Activated naive CD4-positive, alpha-beta T cell treated with anti-CD3 and anti-CD28 coated beads, Interleukin-2, amount 10 ng/mL, durations not matched to agents 7 days and 5 days (primary cell): Measurements from ENCODE around the gene TMEM176B.
A peak's percentile ranks its signal among the peaks of the same experiment; 100 is the strongest.
"Not testable (repeated sequence)": the region's sequence is repeated elsewhere in the genome, so short reads cannot be mapped to it uniquely, and the experiment has no call there.

ENCODE experiments used
- CTCF ChIA-PET: fragments of 350-600 bp; sonication (Branson Sonifier 250); formaldehyde crosslinking; loops from one replicate; lab custom pipeline; 2021; ENCODE audit warnings: antibody characterized with exemption; lab: Charles Lee
- DNase-seq: peaks from one replicate; pipeline ENCODE4 v3.0.0-alpha.2; 2020
- H3K27ac Mint-ChIP-seq: one replicate; pipeline ENCODE4 v1.8.0; 2021; ENCODE audit warnings: mild to moderate bottlenecking, moderate library complexity, mixed read lengths
- H3K27me3 Mint-ChIP-seq: one replicate; pipeline ENCODE4 v1.8.0; 2021; ENCODE audit warnings: mild to moderate bottlenecking, mixed read lengths
- H3K36me3 Mint-ChIP-seq: one replicate; pipeline ENCODE4 v1.8.0; 2021; ENCODE audit warnings: mixed read lengths
- H3K4me1 Mint-ChIP-seq: one replicate; pipeline ENCODE4 v1.8.0; 2021; ENCODE audit warnings: mixed read lengths
- H3K4me3 Mint-ChIP-seq: one replicate; pipeline ENCODE4 v1.8.0; 2021; ENCODE audit warnings: mild to moderate bottlenecking, moderate library complexity, mixed read lengths
- H3K9me3 Mint-ChIP-seq: one replicate; pipeline ENCODE4 v1.8.0; 2021; ENCODE audit warnings: mixed read lengths

Gene TMEM176B

GRCh38 chr7:150790416-150791075 is 9.6 kb downstream of the TMEM176B start:
- no peaks in the 10 kb centered on the region for H3K9me3 Mint-ChIP-seq
- H3K36me3 Mint-ChIP-seq, result no peaks in the 10 kb centered on the region
- CTCF ChIA-PET, result no interaction called here
- no peak overlapping the region for H3K27ac Mint-ChIP-seq
- no peak overlapping the region for H3K4me3 Mint-ChIP-seq
- no peak for DNase-seq
- H3K4me1 Mint-ChIP-seq, result peaks cover 6% of the 10 kb centered on the region
- H3K27me3 Mint-ChIP-seq, result peaks cover 28% of the 10 kb centered on the region

DNA sequence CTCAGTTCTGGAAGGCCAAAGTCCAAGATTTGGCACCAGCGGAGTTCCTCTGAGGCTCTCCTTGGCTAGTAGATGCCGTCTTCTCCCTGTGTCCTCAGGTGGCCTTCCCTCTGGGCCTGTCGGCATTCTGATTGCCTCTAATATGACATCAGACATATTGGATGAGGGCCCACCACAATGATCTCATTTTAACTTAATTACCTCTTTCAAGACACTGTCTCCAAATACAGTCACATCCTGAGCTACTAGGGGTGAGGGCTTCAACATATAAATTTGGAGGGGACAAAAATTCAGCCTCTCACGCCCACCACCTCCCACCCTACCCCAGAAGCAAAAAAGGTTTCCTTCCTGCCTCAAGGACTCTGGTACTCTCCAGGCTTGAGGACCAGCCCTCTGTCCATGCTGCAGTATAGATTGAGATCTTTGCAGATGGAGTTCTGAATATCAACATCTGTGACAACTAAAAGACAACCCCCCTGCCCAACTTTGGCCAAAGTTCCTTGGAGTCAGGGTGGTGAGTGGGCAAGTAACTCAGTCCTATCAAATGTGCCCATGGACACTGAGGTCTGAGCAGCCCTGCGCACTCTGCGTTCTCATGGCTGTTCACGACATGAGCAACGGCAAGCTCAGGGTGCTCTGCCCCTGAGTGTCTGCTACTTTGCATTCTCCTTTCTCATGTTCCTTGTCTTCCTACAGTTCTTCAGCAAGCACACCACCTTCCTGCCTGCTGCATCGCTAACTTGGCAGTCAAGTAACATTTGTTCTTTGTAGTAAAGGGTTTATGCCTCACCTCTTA is 11.5 kb downstream of the TMEM176B start:
- Mint-ChIP-seq H3K4me1 (peaks cover 7% of the 10 kb centered on the region), H3K36me3 (no peaks in the 10 kb centered on the region), H3K9me3 (no peaks in the 10 kb centered on the region), H3K27me3 (peaks cover 38% of the 10 kb centered on the region), H3K27ac (no peak overlapping the region), H3K4me3 (no peak overlapping the region)
- CTCF ChIA-PET, result interaction anchor here (1.3 to 1.4 kb wide), 2 partner anchors 8 to 174 kb away, joined by 4 to 5 read pairs; no protein-coding TSS in a partner anchor
- no peak for DNase-seq

GRCh38 chr7:150787321-150788281 is 12.6 kb downstream of the TMEM176B start:
- H3K27ac Mint-ChIP-seq, result no peak overlapping the region
- CTCF ChIA-PET, result interaction anchor here (1.0 to 1.3 kb wide), 3 partner anchors 9 to 175 kb away, joined by 3 to 4 read pairs (median 4); no protein-coding TSS in a partner anchor
- peaks cover 7% of the 10 kb centered on the region for H3K4me1 Mint-ChIP-seq

GRCh38 chr7:150784954-150785353 is 15.2 kb downstream of the TMEM176B start:
- Mint-ChIP-seq H3K9me3 (no peaks in the 10 kb centered on the region), H3K4me1 (peaks cover 7% of the 10 kb centered on the region), H3K27me3 (peaks cover 36% of the 10 kb centered on the region), H3K27ac (no peak overlapping the region), H3K4me3 (no peak overlapping the region), H3K36me3 (no peaks in the 10 kb centered on the region)
- DNase-seq, result no peak
- CTCF ChIA-PET, result no interaction called here

More at GRCh38 chr7:150787321-150788281, 12.6 kb downstream of the TMEM176B start:
- H3K9me3 Mint-ChIP-seq, result no peaks in the 10 kb centered on the region
- H3K4me3 Mint-ChIP-seq, result no peak overlapping the region
- peaks cover 38% of the 10 kb centered on the region for H3K27me3 Mint-ChIP-seq
- no peaks in the 10 kb centered on the region for H3K36me3 Mint-ChIP-seq
- DNase-seq, result no peak

DNA sequence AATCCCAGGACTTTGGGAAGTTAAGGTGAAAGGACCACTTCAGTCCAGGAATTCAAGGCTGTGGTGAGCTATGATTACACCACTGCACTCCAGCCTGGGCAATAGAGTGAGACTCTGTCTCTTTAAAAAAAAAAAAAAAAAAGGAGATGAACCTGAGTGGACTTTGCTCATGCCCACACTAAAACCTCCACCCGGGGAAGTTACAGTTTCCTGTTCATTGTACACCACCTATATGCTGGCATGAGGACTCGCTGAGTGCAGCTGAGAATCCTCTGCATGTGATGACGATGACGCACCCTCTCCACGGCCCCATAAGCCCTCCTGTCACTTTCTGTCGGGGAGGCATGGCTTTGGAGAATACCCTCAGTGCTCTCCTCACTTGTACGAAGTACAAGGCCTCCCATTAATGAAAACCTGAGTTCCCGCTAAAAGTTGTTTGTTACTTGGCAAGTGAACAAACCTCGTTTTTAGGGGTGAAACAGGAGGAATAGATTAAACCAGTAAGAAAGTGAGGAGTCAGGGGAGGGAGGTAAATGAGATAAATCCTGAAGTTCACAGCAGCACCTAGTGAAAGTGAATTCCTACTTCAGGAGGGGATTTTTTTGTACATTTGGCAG is 15.9 kb downstream of the TMEM176B start:
- Mint-ChIP-seq H3K27me3 (peaks cover 36% of the 10 kb centered on the region), H3K27ac (no peak overlapping the region), H3K9me3 (no peaks in the 10 kb centered on the region), H3K4me1 (peaks cover 7% of the 10 kb centered on the region), H3K36me3 (no peaks in the 10 kb centered on the region), H3K4me3 (no peak overlapping the region)
- DNase-seq, result no peak
- CTCF ChIA-PET, result no interaction called here

- DNase-seq, result no peak
- Mint-ChIP-seq H3K4me3 (no peak overlapping the region), H3K36me3 (no peaks in the 10 kb centered on the region), H3K27ac (no peak overlapping the region), H3K9me3 (no peaks in the 10 kb centered on the region), H3K4me1 (peaks cover 11% of the 10 kb centered on the region), H3K27me3 (peaks cover 37% of the 10 kb centered on the region)
- CTCF ChIA-PET, result no interaction called here
These were observed 18.2 kb downstream of the TMEM176B start for GRCh38 chr7:150781961-150782360.

DNA sequence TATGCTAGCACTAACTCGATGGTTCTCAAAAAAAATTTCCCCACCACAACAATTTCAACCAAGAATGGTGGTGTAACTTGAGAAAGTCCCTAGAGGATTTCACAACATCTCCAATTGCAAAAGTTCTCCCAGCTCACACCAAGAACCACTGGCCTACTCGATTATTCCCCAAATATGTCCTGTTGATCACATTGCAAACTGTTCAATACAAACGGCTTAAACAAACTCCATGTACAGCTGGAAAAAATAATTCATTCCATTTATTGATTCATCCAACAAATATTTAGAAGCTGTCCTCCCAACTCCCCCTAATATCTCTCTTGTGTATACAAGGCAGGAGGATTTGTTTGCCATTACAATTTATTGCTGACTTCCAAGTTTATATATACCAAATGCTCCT is 19.1 kb downstream of the TMEM176B start:
- H3K9me3 Mint-ChIP-seq, result no peaks in the 10 kb centered on the region
- no peak overlapping the region for H3K4me3 Mint-ChIP-seq
- H3K36me3 Mint-ChIP-seq, result no peaks in the 10 kb centered on the region
- H3K27me3 Mint-ChIP-seq, result peaks cover 38% of the 10 kb centered on the region
- CTCF ChIA-PET, result interaction anchor here (1.4 kb wide), 1 partner anchor 8 kb away, joined by 5 read pairs; no protein-coding TSS in a partner anchor
- H3K4me1 Mint-ChIP-seq, result peaks cover 9% of the 10 kb centered on the region
- no peak for DNase-seq
- H3K27ac Mint-ChIP-seq, result no peak overlapping the region

GRCh38 chr7:150780292-150780691 is 19.9 kb downstream of the TMEM176B start:
- Mint-ChIP-seq H3K27me3 (peaks cover 39% of the 10 kb centered on the region), H3K27ac (no peak overlapping the region), H3K4me3 (no peak overlapping the region), H3K9me3 (no peaks in the 10 kb centered on the region), H3K36me3 (no peaks in the 10 kb centered on the region), H3K4me1 (peaks cover 4% of the 10 kb centered on the region)
- CTCF ChIA-PET, result interaction anchor here (0.7 to 1.4 kb wide), 2 partner anchors 9 to 334 kb away, joined by 3 to 5 read pairs; no protein-coding TSS in a partner anchor
- no peak for DNase-seq

- peaks cover 5% of the 10 kb centered on the region for H3K9me3 Mint-ChIP-seq
- peaks cover 33% of the 10 kb centered on the region for H3K27me3 Mint-ChIP-seq
- peaks cover 3% of the 10 kb centered on the region for H3K36me3 Mint-ChIP-seq
- no peak overlapping the region for H3K27ac Mint-ChIP-seq
- no peak overlapping the region for H3K4me3 Mint-ChIP-seq
- DNase-seq, result peak; percentile 81
- CTCF ChIA-PET, result interaction anchor here (0.6 to 1.6 kb wide), 13 partner anchors 9 to 864 kb away, joined by 3 to 9 read pairs (median 4); partner anchors contain the start of gene NOS3
- peaks cover 4% of the 10 kb centered on the region for H3K4me1 Mint-ChIP-seq
These were observed 21.3 kb downstream of the TMEM176B start for GRCh38 chr7:150778738-150779301.

GRCh38 chr7:150778014-150778737 is 22.0 kb downstream of the TMEM176B start:
- no peak for DNase-seq
- Mint-ChIP-seq H3K4me1 (peaks cover 4% of the 10 kb centered on the region), H3K9me3 (peaks cover 5% of the 10 kb centered on the region), H3K4me3 (no peak overlapping the region), H3K36me3 (peaks cover 6% of the 10 kb centered on the region), H3K27ac (no peak overlapping the region), H3K27me3 (peaks cover 39% of the 10 kb centered on the region)
- CTCF ChIA-PET, result interaction anchor here (0.6 to 1.6 kb wide), 13 partner anchors 8 to 864 kb away, joined by 3 to 9 read pairs (median 4); no protein-coding TSS in a partner anchor

DNA sequence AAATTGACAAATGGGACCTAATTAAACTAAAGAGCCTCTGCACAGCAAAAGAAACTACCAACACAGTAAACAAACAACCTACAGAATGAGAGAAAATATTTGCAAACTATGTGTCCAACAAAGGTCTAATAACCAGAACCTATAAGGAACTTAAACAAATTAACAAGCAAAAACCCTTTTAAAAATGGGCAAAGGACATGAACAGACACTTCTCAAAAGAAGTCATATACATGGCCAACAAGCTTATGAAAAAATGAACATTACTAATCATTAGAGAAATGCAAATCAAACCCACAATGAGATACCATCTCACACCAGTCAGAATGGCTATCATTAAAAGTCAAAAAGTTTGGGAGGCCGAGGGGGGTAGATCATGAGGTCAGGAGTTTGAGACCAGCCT is 26.0 kb downstream of the TMEM176B start:
- H3K4me1 Mint-ChIP-seq, DNase-seq, H3K36me3 Mint-ChIP-seq, H3K9me3 Mint-ChIP-seq, H3K4me3 Mint-ChIP-seq, CTCF ChIA-PET, H3K27ac Mint-ChIP-seq: not testable (repeated sequence)
- H3K27me3 Mint-ChIP-seq, result peaks cover 37% of the 10 kb centered on the region

GRCh38 chr7:150769768-150770167 is 30.4 kb downstream of the TMEM176B start:
- DNase-seq, result no peak
- H3K4me3 Mint-ChIP-seq, result no peak overlapping the region
- H3K4me1 Mint-ChIP-seq, result no peaks in the 10 kb centered on the region
- CTCF ChIA-PET, result interaction anchor here (1.0 kb wide), 1 partner anchor 9 kb away, joined by 3 read pairs; no protein-coding TSS in a partner anchor
- H3K36me3 Mint-ChIP-seq, result peaks cover 6% of the 10 kb centered on the region
- H3K27me3 Mint-ChIP-seq, result peaks cover 21% of the 10 kb centered on the region
- no peak overlapping the region for H3K27ac Mint-ChIP-seq
- peaks cover 9% of the 10 kb centered on the region for H3K9me3 Mint-ChIP-seq
